Rectal smooth muscle tissue (tissue), 1 donor: ENCODE data around the gene PPFIA1.

ENCODE experiments used
- H3K27ac ChIP-seq: one replicate; pipeline ENCODE4 v1.7.0; 2013; ENCODE audit warnings: low read depth, low read length, inconsistent platforms
- H3K27me3 ChIP-seq: one replicate; pipeline ENCODE4 v1.7.0; 2013; ENCODE audit warnings: low read length; ENCODE audit not compliant: control insufficient read depth, insufficient read depth
- H3K36me3 ChIP-seq: one replicate; pipeline ENCODE4 v1.7.0; 2013; ENCODE audit warnings: low read length; ENCODE audit not compliant: control insufficient read depth, insufficient read depth
- H3K4me1 ChIP-seq: one replicate; pipeline ENCODE4 v1.7.0; 2013; ENCODE audit warnings: low read length; ENCODE audit not compliant: control insufficient read depth, insufficient read depth
- H3K4me3 ChIP-seq: one replicate; pipeline ENCODE4 v1.7.0; 2013; ENCODE audit warnings: low read length
- H3K9ac ChIP-seq: one replicate; pipeline ENCODE4 v1.7.0; 2013; ENCODE audit warnings: low read length

Gene PPFIA1

GRCh38 chr11:70411713-70412452 lies 141.4 kb downstream of the PPFIA1 start:
- no peak overlapping the region for H3K9ac ChIP-seq
- H3K27ac ChIP-seq: no peak overlapping the region
- H3K4me3 ChIP-seq: no peak overlapping the region
- peaks cover 81% of the 10 kb centered on the region for H3K36me3 ChIP-seq
- no peaks in the 10 kb centered on the region for H3K4me1 ChIP-seq
- no peaks in the 10 kb centered on the region for H3K27me3 ChIP-seq

- H3K36me3 ChIP-seq: peaks cover 80% of the 10 kb centered on the region
- H3K27ac ChIP-seq: no peak overlapping the region
- no peaks in the 10 kb centered on the region for H3K4me1 ChIP-seq
- no peaks in the 10 kb centered on the region for H3K27me3 ChIP-seq
- no peak overlapping the region for H3K4me3 ChIP-seq
- no peak overlapping the region for H3K9ac ChIP-seq
These were observed 142.7 kb downstream of the PPFIA1 start for GRCh38 chr11:70413151-70413550.

- Histone ChIP-seq H3K4me1 (no peaks in the 10 kb centered on the region), H3K4me3 (no peak overlapping the region), H3K36me3 (peaks cover 73% of the 10 kb centered on the region), H3K27me3 (no peaks in the 10 kb centered on the region), H3K27ac (no peak overlapping the region), H3K9ac (no peak overlapping the region)
These were observed 144.0 kb downstream of the PPFIA1 start for GRCh38 chr11:70414341-70415100.

GRCh38 chr11:70415191-70415590 lies 144.7 kb downstream of the PPFIA1 start:
- peaks cover 73% of the 10 kb centered on the region for H3K36me3 ChIP-seq
- H3K4me1 ChIP-seq: no peaks in the 10 kb centered on the region
- no peak overlapping the region for H3K27ac ChIP-seq
- H3K27me3 ChIP-seq: no peaks in the 10 kb centered on the region
- no peak overlapping the region for H3K4me3 ChIP-seq
- H3K9ac ChIP-seq: no peak overlapping the region

- no peak overlapping the region for H3K9ac ChIP-seq
- H3K27ac ChIP-seq: no peak overlapping the region
- no peaks in the 10 kb centered on the region for H3K4me1 ChIP-seq
- no peak overlapping the region for H3K4me3 ChIP-seq
- peaks cover 69% of the 10 kb centered on the region for H3K36me3 ChIP-seq
- H3K27me3 ChIP-seq: no peaks in the 10 kb centered on the region
These were observed 145.3 kb downstream of the PPFIA1 start for GRCh38 chr11:70415642-70416395.

GRCh38 chr11:70416881-70417280 lies 146.4 kb downstream of the PPFIA1 start:
- Histone ChIP-seq H3K27me3 (no peaks in the 10 kb centered on the region), H3K36me3 (peaks cover 70% of the 10 kb centered on the region), H3K4me3 (no peak overlapping the region), H3K9ac (no peak overlapping the region), H3K4me1 (no peaks in the 10 kb centered on the region), H3K27ac (no peak overlapping the region)

- no peaks in the 10 kb centered on the region for H3K4me1 ChIP-seq
These were observed 147.6 kb downstream of the PPFIA1 start for GRCh38 chr11:70418130-70418529.

GRCh38 chr11:70419307-70420007 lies 149.0 kb downstream of the PPFIA1 start:
- Histone ChIP-seq H3K27me3 (no peaks in the 10 kb centered on the region), H3K36me3 (peaks cover 63% of the 10 kb centered on the region), H3K4me3 (no peak overlapping the region), H3K9ac (no peak overlapping the region), H3K27ac (no peak overlapping the region), H3K4me1 (no peaks in the 10 kb centered on the region)

More at GRCh38 chr11:70418130-70418529, 147.6 kb downstream of the PPFIA1 start:
- no peak overlapping the region for H3K9ac ChIP-seq
- H3K4me3 ChIP-seq: no peak overlapping the region
- peaks cover 68% of the 10 kb centered on the region for H3K36me3 ChIP-seq
- H3K27ac ChIP-seq: no peak overlapping the region
- H3K27me3 ChIP-seq: no peaks in the 10 kb centered on the region

- H3K4me1 ChIP-seq: no peaks in the 10 kb centered on the region
- H3K4me3 ChIP-seq: no peak overlapping the region
- peaks cover 63% of the 10 kb centered on the region for H3K36me3 ChIP-seq
- no peak overlapping the region for H3K9ac ChIP-seq
- no peaks in the 10 kb centered on the region for H3K27me3 ChIP-seq
- H3K27ac ChIP-seq: no peak overlapping the region
These were observed 149.5 kb downstream of the PPFIA1 start for GRCh38 chr11:70420008-70420464.

- H3K9ac ChIP-seq: no peak overlapping the region
- no peak overlapping the region for H3K27ac ChIP-seq
- H3K4me1 ChIP-seq: no peaks in the 10 kb centered on the region
- H3K36me3 ChIP-seq: peaks cover 63% of the 10 kb centered on the region
- no peaks in the 10 kb centered on the region for H3K27me3 ChIP-seq
- H3K4me3 ChIP-seq: no peak overlapping the region
These were observed 150.0 kb downstream of the PPFIA1 start for GRCh38 chr11:70420496-70420895.

GRCh38 chr11:70421123-70421522 lies 150.6 kb downstream of the PPFIA1 start:
- Histone ChIP-seq H3K9ac (no peak overlapping the region), H3K27ac (no peak overlapping the region), H3K4me1 (no peaks in the 10 kb centered on the region)

More at GRCh38 chr11:70421123-70421522, 150.6 kb downstream of the PPFIA1 start:
- Histone ChIP-seq H3K4me3 (no peak overlapping the region), H3K36me3 (peaks cover 60% of the 10 kb centered on the region), H3K27me3 (no peaks in the 10 kb centered on the region)
